RWPE2 (cell line): ENCODE measurements around the gene SPEF2.

Experiments used
- ATAC-seq: fragments of 200-7000 bp; cut with Tn5 transposase; 3 replicates; pipeline ENCODE4 v1.9.1; 2021; ENCODE audit warnings: low read depth
- DNase-seq: peaks from one replicate; pipeline ENCODE4 v3.0.0-alpha.2; 2020; ENCODE audit warnings: low spot score
- H3K27ac ChIP-seq: fragments of 450-650 bp; 2 replicates; pipeline ENCODE4 v1.5.1; 2017; ENCODE audit warnings: mild to moderate bottlenecking; ENCODE audit not compliant: poor library complexity, severe bottlenecking
- H3K27me3 ChIP-seq: fragments of 250-450 bp; sonication (Bioruptor Pico); 2 replicates; pipeline ENCODE4 v1.5.1; 2021; ENCODE audit warnings: mild to moderate bottlenecking, moderate library complexity; ENCODE audit not compliant: insufficient read depth, poor library complexity, severe bottlenecking
- H3K36me3 ChIP-seq: fragments of 250-450 bp; sonication (Bioruptor Pico); 2 replicates; pipeline ENCODE4 v1.5.1; 2020; ENCODE audit warnings: low read depth, mild to moderate bottlenecking, moderate library complexity
- H3K4me1 ChIP-seq: fragments of 250-450 bp; sonication (Bioruptor Pico); 2 replicates; pipeline ENCODE4 v1.5.1; 2021; ENCODE audit warnings: mild to moderate bottlenecking, moderate library complexity; ENCODE audit not compliant: insufficient read depth, poor library complexity, severe bottlenecking
- H3K4me3 ChIP-seq: fragments of 250-450 bp; sonication (Bioruptor Pico); 2 replicates; pipeline ENCODE4 v1.5.1; 2021; ENCODE audit warnings: mild to moderate bottlenecking, moderate library complexity; ENCODE audit not compliant: severe bottlenecking
- H3K9me3 ChIP-seq: fragments of 250-450 bp; sonication (Bioruptor Pico); 2 replicates; pipeline ENCODE4 v1.5.1; 2021; ENCODE audit warnings: mild to moderate bottlenecking, moderate library complexity; ENCODE audit not compliant: severe bottlenecking
- CTCF ChIP-seq: fragments of 450-650 bp; IDR thresholded peaks from one replicate; pipeline ENCODE4 v1.5.1; 2017; ENCODE audit warnings: mild to moderate bottlenecking, moderate library complexity; ENCODE audit not compliant: poor library complexity, severe bottlenecking

The SPEF2 gene

GRCh38 chr5:35788724-35789123 is 171.1 kb downstream of the SPEF2 start:
- TF ChIP-seq CTCF: no peak
- H3K9me3 ChIP-seq: no peaks in the 10 kb centered on the region

GRCh38 chr5:35789732-35790456 is 172.2 kb downstream of the SPEF2 start:
- H3K9me3 ChIP-seq: no peaks in the 10 kb centered on the region
- ATAC-seq (peak; percentile 57; the same call in 2 of the 3 replicates), DNase-seq (no peak)
- no peaks in the 10 kb centered on the region for H3K27me3 ChIP-seq
- H3K4me1 ChIP-seq: peaks cover 10% of the 10 kb centered on the region
- no peak for TF ChIP-seq CTCF
- H3K4me3 ChIP-seq: no peak overlapping the region
- H3K27ac ChIP-seq: no peak overlapping the region
- H3K36me3 ChIP-seq: no peaks in the 10 kb centered on the region

More at GRCh38 chr5:35788724-35789123, 171.1 kb downstream of the SPEF2 start:
- H3K27me3 ChIP-seq: no peaks in the 10 kb centered on the region
- H3K4me1 ChIP-seq: peaks cover 10% of the 10 kb centered on the region
- no peak overlapping the region for H3K27ac ChIP-seq
- DNase-seq: no peak
- ATAC-seq: no peak
- H3K4me3 ChIP-seq: no peak overlapping the region
- H3K36me3 ChIP-seq: no peaks in the 10 kb centered on the region

GRCh38 chr5:35790457-35790822 is 172.8 kb downstream of the SPEF2 start:
- H3K27ac ChIP-seq: no peak overlapping the region
- DNase-seq (no peak), ATAC-seq (no peak)
- no peaks in the 10 kb centered on the region for H3K36me3 ChIP-seq
- TF ChIP-seq CTCF: no peak
- H3K9me3 ChIP-seq: no peaks in the 10 kb centered on the region
- H3K27me3 ChIP-seq: no peaks in the 10 kb centered on the region
- H3K4me1 ChIP-seq: peaks cover 10% of the 10 kb centered on the region
- no peak overlapping the region for H3K4me3 ChIP-seq

- ATAC-seq: no peak
- Histone ChIP-seq H3K4me3 (no peak overlapping the region), H3K27ac (no peak overlapping the region), H3K36me3 (no peaks in the 10 kb centered on the region), H3K4me1 (peaks cover 10% of the 10 kb centered on the region), H3K27me3 (no peaks in the 10 kb centered on the region), H3K9me3 (no peaks in the 10 kb centered on the region)
- no peak for DNase-seq
- TF ChIP-seq CTCF: no peak
Measured at GRCh38 chr5:35794328-35794619, 176.6 kb downstream of the SPEF2 start.

GRCh38 chr5:35794684-35795375 is 177.2 kb downstream of the SPEF2 start:
- H3K36me3 ChIP-seq: no peaks in the 10 kb centered on the region
- H3K4me3 ChIP-seq: no peak overlapping the region
- peaks cover 7% of the 10 kb centered on the region for H3K4me1 ChIP-seq
- no peaks in the 10 kb centered on the region for H3K27me3 ChIP-seq
- H3K27ac ChIP-seq: no peak overlapping the region
- no peak for TF ChIP-seq CTCF
- H3K9me3 ChIP-seq: no peaks in the 10 kb centered on the region
- no peak for DNase-seq
- no peak for ATAC-seq
